ENCODE results near the gene ZNF506. TPM values are rescaled to one million over a fixed set of nuclear protein-coding genes. Genes with fewer than 3 reads are reported as not detected.

Gene ZNF506
- total RNA-seq, 1 experiment from 2014 or later: 0.42 TPM

- TF ChIP-seq ZBTB33 (IDR thresholded peaks at IDR 0.05; ENCODE audit: extremely low read depth, insufficient replicate concordance, low read length): no peak
Measured at GRCh38 chr19:19776206-19777008, 45.1 kb downstream of the ZNF506 start (continued).

GRCh38 chr19:19775891-19776205 is 45.7 kb downstream of the ZNF506 start:
- RAD21 ChIA-PET (ENCODE audit: low non-redundant PET in 1 of 2, low total read pairs in 2 of 2, uncharacterized antibody in 2 of 2, unreplicated experiment in 2 of 2): interaction anchor here in 1 of 2 experiments (1.0 kb wide), 1 partner anchor 43 kb away, joined by 3 read pairs; the partner anchor contains the start of gene ZNF14
- POLR2A ChIA-PET: interaction anchor here (1.1 to 1.6 kb wide), 4 partner anchors 9 to 43 kb away, joined by 3 to 8 read pairs (median 6); partner anchors contain the start of gene ZNF14
- no peak overlapping the region for H2AFZ ChIP-seq (ENCODE audit: low read depth, low read length, poor library complexity, severe bottlenecking)

More at GRCh38 chr19:19775891-19776205, 45.7 kb downstream of the ZNF506 start:
- intact Hi-C loops (cut with micrococcal nuclease): loop anchor here (1.0 to 10.0 kb wide), 4 partner anchors 43 to 231 kb away; partner anchors contain the start of genes ATP13A1, ZNF101 and ZNF14
- H3K27me3 ChIP-seq (ENCODE audit: insufficient read depth, low read length): no peaks in the 10 kb centered on the region
- H3K4me1 ChIP-seq (ENCODE audit: control insufficient read depth in 1 of 2, insufficient read depth in 2 of 2, low read length in 2 of 2): peaks cover 6 to 14% of the 10 kb centered on the region in 2 experiments; a peak in 2 of 4 replicates
- DNase-seq (ENCODE audit: low read depth, low spot score) (no peak), ATAC-seq (peak; percentile 19)
- H3K9ac ChIP-seq (ENCODE audit: low read length): peak overlapping the region; percentile 68
- BruUV-seq (replicated peaks): TSS peak; percentile 94
- CTCF ChIA-PET: interaction anchor here (1.3 kb wide), 1 partner anchor 222 kb away, joined by 3 read pairs; no protein-coding TSS in a partner anchor
- H3K9me3 ChIP-seq (ENCODE audit: control insufficient read depth in 1 of 2, insufficient read depth in 1 of 2, low read depth in 1 of 2, low read length in 2 of 2): peaks cover 0 to 15% of the 10 kb centered on the region in 2 experiments; a peak in 2 of 4 replicates
- peaks cover 0 to 3% of the 10 kb centered on the region in 2 experiments; a peak in 2 of 4 replicates for H3K36me3 ChIP-seq (ENCODE audit: control insufficient read depth in 1 of 2, insufficient read depth in 2 of 2, low read length in 2 of 2)
- peak overlapping the region; percentile 62 for H3K27ac ChIP-seq (ENCODE audit: low read depth, low read length)
- H4K20me1 ChIP-seq (ENCODE audit: insufficient read depth): no peaks in the 10 kb centered on the region
- no peak for TF ChIP-seq RAD21 (IDR thresholded peaks at IDR 0.05; ENCODE audit: low read depth)
- no peak for TF ChIP-seq ATF3 (IDR thresholded peaks at IDR 0.05)
- no peak for TF ChIP-seq ELF1 (IDR thresholded peaks at IDR 0.05; ENCODE audit: borderline replicate concordance, low read depth)
- TF ChIP-seq EZH2 (IDR thresholded peaks at IDR 0.05): no peak
- no peak for TF ChIP-seq CTCF (IDR thresholded peaks at IDR 0.05 in 2 of 3, conservative IDR thresholded peaks at IDR 0.05 in 1 of 3; ENCODE audit: borderline replicate concordance in 1 of 3, insufficient read depth in 1 of 3, low read depth in 2 of 3, low read length in 2 of 3)
- TF ChIP-seq SIN3A (IDR thresholded peaks at IDR 0.05; ENCODE audit: low read depth): 0 out of 2 replicates have a peak, but pooled peaks have one; percentile 10
- TF ChIP-seq EZH2phosphoT487 (IDR thresholded peaks at IDR 0.05; ENCODE audit: borderline replicate concordance): no peak
- TF ChIP-seq CEBPB (IDR thresholded peaks at IDR 0.05; ENCODE audit: low read depth): no peak
- TF ChIP-seq ZNF274 (IDR thresholded peaks at IDR 0.05; ENCODE audit: low read depth, low read length): no peak
- peaks cover 13% of the 10 kb centered on the region; the same call in 1 of the 2 replicates for H3K79me2 ChIP-seq (ENCODE audit: insufficient read depth, low read length)
- peak overlapping the region; percentile 85 for H3K4me2 ChIP-seq (ENCODE audit: low read length)
- no peaks in the 10 kb centered on the region for H3K9me2 ChIP-seq (ENCODE audit: insufficient read depth)
- H3K4me3 ChIP-seq (replicated peaks in 1 of 2; ENCODE audit: low read depth in 1 of 2, low read length in 2 of 2): peak overlapping the region; percentile 82 to 93
